ENCODE data around the gene TMEM97. TPM values are rescaled to one million over a fixed set of nuclear protein-coding genes. Genes with fewer than 3 reads are reported as not detected.
"Not testable (repeated sequence)": the region's sequence is repeated elsewhere in the genome, so short reads cannot be mapped to it uniquely, and the experiment has no call there.

The TMEM97 gene
- total RNA-seq, 4 donors from 2014 or later: 15.4 to 28.2 (median 20.9) TPM

DNA sequence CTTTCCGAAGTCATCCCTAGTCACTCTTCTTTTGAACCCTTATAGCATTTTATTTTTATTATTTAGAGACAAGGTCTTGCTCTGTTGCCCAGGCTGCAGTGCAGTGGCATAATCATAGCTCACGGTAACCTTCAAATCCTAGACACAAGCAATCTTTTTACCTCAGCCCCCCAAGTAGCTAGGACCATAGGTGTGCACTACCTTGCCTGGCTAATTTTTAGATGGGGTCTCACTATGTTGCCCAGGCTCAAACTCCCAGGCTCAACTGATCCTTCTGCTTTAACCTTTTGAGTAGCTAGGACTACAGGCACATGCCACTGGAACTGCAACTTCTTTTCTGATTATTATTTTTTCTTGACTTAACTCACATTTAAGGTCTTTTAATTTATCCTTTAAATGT, 33.0 kb upstream of the TMEM97 start:
- Histone ChIP-seq H3K27ac (no peak overlapping the region), H3K27me3 (no peaks in the 10 kb centered on the region), H3K4me1 (peaks cover 4% of the 10 kb centered on the region), H3K36me3 (no peaks in the 10 kb centered on the region), H3K9me3 (no peaks in the 10 kb centered on the region), H3K4me3 (no peak overlapping the region)
- 96% methylated on average over 2 of the region's 2 CpGs for WGBS
- TF ChIP-seq POLR2A (IDR thresholded peaks at IDR 0.05) (no peak), POLR2AphosphoS5 (IDR thresholded peaks at IDR 0.05) (no peak), EP300 (IDR thresholded peaks at IDR 0.05) (no peak)
- TF ChIP-seq, protein P1, sequence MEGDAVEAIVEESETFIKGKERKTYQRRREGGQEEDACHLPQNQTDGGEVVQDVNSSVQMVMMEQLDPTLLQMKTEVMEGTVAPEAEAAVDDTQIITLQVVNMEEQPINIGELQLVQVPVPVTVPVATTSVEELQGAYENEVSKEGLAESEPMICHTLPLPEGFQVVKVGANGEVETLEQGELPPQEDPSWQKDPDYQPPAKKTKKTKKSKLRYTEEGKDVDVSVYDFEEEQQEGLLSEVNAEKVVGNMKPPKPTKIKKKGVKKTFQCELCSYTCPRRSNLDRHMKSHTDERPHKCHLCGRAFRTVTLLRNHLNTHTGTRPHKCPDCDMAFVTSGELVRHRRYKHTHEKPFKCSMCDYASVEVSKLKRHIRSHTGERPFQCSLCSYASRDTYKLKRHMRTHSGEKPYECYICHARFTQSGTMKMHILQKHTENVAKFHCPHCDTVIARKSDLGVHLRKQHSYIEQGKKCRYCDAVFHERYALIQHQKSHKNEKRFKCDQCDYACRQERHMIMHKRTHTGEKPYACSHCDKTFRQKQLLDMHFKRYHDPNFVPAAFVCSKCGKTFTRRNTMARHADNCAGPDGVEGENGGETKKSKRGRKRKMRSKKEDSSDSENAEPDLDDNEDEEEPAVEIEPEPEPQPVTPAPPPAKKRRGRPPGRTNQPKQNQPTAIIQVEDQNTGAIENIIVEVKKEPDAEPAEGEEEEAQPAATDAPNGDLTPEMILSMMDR (IDR thresholded peaks at IDR 0.05): no peak
- DNase-seq (ENCODE audit: low spot score in 2 of 2): no peak

DNA sequence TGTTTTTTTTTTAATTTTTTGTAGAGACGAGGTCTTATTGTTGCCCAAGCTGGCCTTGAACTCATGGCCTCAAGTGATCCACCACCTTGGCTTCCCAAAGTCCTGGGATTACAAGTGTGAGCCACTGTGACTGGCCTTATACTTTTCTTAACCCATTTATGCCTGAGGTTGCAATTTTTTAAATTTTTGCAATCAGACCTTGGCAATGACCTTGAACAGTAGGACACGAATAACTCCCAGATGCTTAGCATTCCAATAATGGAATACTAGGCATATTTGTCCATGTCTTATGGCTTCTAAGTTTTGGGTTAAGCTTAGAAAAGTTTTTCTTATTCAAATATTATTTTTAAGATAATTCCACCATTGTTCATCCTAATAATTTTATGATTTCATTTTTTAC, 28.3 kb upstream of the TMEM97 start:
- no peak for DNase-seq (ENCODE audit: low spot score in 2 of 2)
- TF ChIP-seq, protein P1 (IDR thresholded peaks at IDR 0.05): no peak
- TF ChIP-seq POLR2A (IDR thresholded peaks at IDR 0.05): no peak
- TF ChIP-seq POLR2AphosphoS5 (IDR thresholded peaks at IDR 0.05): no peak
- no peak for TF ChIP-seq EP300 (IDR thresholded peaks at IDR 0.05)
- Histone ChIP-seq H3K4me1 (no peaks in the 10 kb centered on the region), H3K27me3 (no peaks in the 10 kb centered on the region), H3K9me3 (no peaks in the 10 kb centered on the region), H3K27ac (no peak overlapping the region), H3K36me3 (no peaks in the 10 kb centered on the region), H3K4me3 (no peak overlapping the region)
- WGBS: 77% methylated on average over 2 of the region's 2 CpGs

DNA sequence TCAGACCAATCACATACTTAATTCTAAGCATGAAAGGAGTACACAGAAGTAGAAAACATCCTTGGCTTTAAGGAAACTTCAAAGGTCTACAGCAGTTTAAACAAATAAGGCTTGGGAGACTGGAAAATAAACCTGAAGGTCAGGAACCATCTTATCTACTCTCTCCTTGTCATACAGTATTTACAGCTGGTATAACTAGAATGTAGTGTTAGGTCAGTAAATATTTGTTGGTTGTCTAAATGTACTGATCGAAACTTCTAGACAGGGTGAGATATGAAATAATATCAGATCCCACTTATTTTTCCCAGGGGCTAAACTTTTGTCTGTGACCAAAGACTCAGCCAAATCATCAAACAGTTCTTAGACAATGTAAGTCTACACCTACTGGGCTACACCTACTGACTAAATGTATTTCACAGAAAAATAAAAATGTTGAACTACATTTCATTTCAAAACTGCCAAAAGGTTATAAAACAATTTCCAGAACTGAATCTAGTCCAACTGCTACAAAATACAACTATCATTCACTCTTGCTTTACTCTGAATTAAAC, 27.1 kb upstream of the TMEM97 start:
- Histone ChIP-seq H3K36me3 (no peaks in the 10 kb centered on the region), H3K9me3 (no peaks in the 10 kb centered on the region), H3K27ac (no peak overlapping the region), H3K27me3 (no peaks in the 10 kb centered on the region), H3K4me3 (no peak overlapping the region), H3K4me1 (no peaks in the 10 kb centered on the region)
- no peak for DNase-seq (ENCODE audit: low spot score in 2 of 2)
- TF ChIP-seq POLR2A (IDR thresholded peaks at IDR 0.05): no peak
- TF ChIP-seq EP300 (IDR thresholded peaks at IDR 0.05): no peak
- TF ChIP-seq, protein P1 (IDR thresholded peaks at IDR 0.05): no peak
- WGBS: 70% methylated on average over 1 of the region's 1 CpG

DNA sequence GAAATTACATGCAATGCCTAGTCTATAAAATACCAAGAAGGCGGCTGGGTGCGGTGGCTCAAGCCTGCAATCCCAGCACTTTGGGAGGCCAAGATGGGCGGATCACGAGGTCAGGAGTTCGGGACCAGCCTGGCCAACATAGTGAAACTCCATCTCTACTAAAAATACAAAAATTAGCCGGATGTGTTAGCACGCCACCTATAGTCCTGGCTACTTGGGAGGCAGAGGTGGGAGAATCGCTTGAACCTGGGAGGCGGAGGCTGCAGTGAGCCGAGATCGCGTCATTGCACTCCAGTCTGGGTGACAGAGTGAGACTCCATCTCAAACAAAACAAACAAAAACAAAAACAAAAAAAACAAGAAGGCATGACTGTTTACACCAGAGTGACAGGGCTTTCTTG, 26.1 kb upstream of the TMEM97 start:
- H3K9me3 ChIP-seq; H3K4me3 ChIP-seq; H3K27ac ChIP-seq; H3K4me1 ChIP-seq; H3K27me3 ChIP-seq; H3K36me3 ChIP-seq; DNase-seq (ENCODE audit: low spot score in 2 of 2): not testable (repeated sequence)
- 86% methylated on average over 12 of the region's 12 CpGs for WGBS

DNA sequence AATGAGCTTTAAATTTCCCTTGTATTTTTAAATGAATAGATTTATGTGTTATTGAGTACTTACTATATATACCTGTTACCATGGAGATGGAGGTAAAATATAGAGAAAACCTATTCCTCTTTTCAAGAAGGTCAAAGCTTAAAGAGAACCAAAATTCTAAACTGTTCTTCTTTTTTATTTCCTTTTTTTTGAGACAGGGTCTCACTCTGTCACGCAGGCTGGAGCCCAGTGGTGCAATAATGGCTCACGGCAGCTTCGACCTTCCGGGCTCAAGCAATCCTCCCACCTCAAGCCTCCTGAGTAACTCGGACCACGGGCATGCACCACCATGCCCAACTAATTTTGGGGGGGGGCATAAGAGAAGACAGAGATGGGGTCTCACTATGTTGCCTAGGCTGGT, 25.0 kb upstream of the TMEM97 start:
- Histone ChIP-seq H3K27me3 (no peaks in the 10 kb centered on the region), H3K9me3 (no peaks in the 10 kb centered on the region), H3K4me3 (no peak overlapping the region), H3K36me3 (no peaks in the 10 kb centered on the region), H3K27ac (no peak overlapping the region), H3K4me1 (no peaks in the 10 kb centered on the region)
- no peak for DNase-seq (ENCODE audit: low spot score in 2 of 2)
- no peak for TF ChIP-seq POLR2A (IDR thresholded peaks at IDR 0.05)
- no peak for TF ChIP-seq EP300 (IDR thresholded peaks at IDR 0.05)
- TF ChIP-seq POLR2AphosphoS5 (IDR thresholded peaks at IDR 0.05): no peak
- TF ChIP-seq, protein P1 (IDR thresholded peaks at IDR 0.05): no peak
- WGBS: 84% methylated on average over 6 of the region's 6 CpGs

All from suprapubic skin (tissue), 4 donors.